IMR-90 (cell line): Measurements from ENCODE around the gene ADGRB3. TPM values are rescaled to one million over a fixed set of nuclear protein-coding genes. Genes with fewer than 3 reads are reported as not detected.

Experiments used
- ATAC-seq: fragments of 200-7000 bp; cut with Tn5 transposase; 2 replicates; pipeline ENCODE4 v1.9.1; 2020; ENCODE audit warnings: low read depth, mild to moderate bottlenecking, moderate library complexity
- BruUV-seq: library from RNA; stranded (reverse); fragments of 400-500 nt; replicated peaks from 2 replicates; lab custom pipeline; 2021; lab: Mats Ljungman, UMichigan
- CTCF ChIA-PET: fragments of 300-600 bp; formaldehyde crosslinking; extraction: SDS; loops from one replicate; lab custom pipeline; 2021; ENCODE audit warnings: antibody characterized with exemption; lab: Yijun Ruan, JAX
- POLR2A ChIA-PET: fragments of 300-600 bp; sonication (Branson Sonifier 250); formaldehyde crosslinking; loops from one replicate; lab custom pipeline; 2022; ENCODE audit warnings: antibody characterized with exemption; ENCODE audit not compliant: unreplicated experiment; lab: Charles Lee
- DNase-seq: peaks from one replicate; pipeline ENCODE4 v3.0.0; 2013
- H2AFZ ChIP-seq: replicated peaks from 2 replicates; pipeline ENCODE3; 2013; ENCODE audit warnings: low read length, mild to moderate bottlenecking; ENCODE audit not compliant: poor library complexity
- H2AK5ac ChIP-seq: 2 replicates; pipeline ENCODE4 v1.6.1; 2013; ENCODE audit warnings: low read depth, low read length, inconsistent platforms
- H2AK9ac ChIP-seq: replicated peaks from 2 replicates; pipeline ENCODE3; 2013; ENCODE audit warnings: mild to moderate bottlenecking, low read depth, low read length, moderate library complexity; ENCODE audit not compliant: poor library complexity
- H2BK120ac ChIP-seq: 2 replicates; pipeline ENCODE4 v1.6.1; 2013; ENCODE audit warnings: low read depth, low read length, inconsistent platforms
- H2BK15ac ChIP-seq: 3 replicates; pipeline ENCODE4 v1.6.1; 2013; ENCODE audit warnings: low read depth, low read length, inconsistent platforms
- H2BK20ac ChIP-seq: 2 replicates; pipeline ENCODE4 v1.6.1; 2013; ENCODE audit warnings: low read depth, mild to moderate bottlenecking, inconsistent platforms, low read length, moderate library complexity
- H2BK5ac ChIP-seq: 2 replicates; pipeline ENCODE4 v1.6.1; 2013; ENCODE audit warnings: mild to moderate bottlenecking, low read depth, low read length, inconsistent platforms; ENCODE audit not compliant: poor library complexity, severe bottlenecking
- H3K14ac ChIP-seq: replicated peaks from 2 replicates; pipeline ENCODE4 v1.6.1; 2013; ENCODE audit warnings: low read depth, low read length, inconsistent platforms
- H3K18ac ChIP-seq: 2 replicates; pipeline ENCODE4 v1.6.1; 2013; ENCODE audit warnings: low read depth, low read length, control low read depth
- H3K23ac ChIP-seq: 2 replicates; pipeline ENCODE4 v1.6.1; 2013; ENCODE audit warnings: low read depth, low read length, inconsistent platforms
- H3K27ac ChIP-seq: 2 replicates; pipeline ENCODE4 v1.5.1; 2013; ENCODE audit warnings: mild to moderate bottlenecking, control low read depth, low read length; ENCODE audit not compliant: insufficient read depth
- H3K27me3 ChIP-seq: 2 replicates; pipeline ENCODE4 v1.6.1; 2013; ENCODE audit warnings: low read length; ENCODE audit not compliant: control insufficient read depth, insufficient read depth
- H3K36me3 ChIP-seq: 2 replicates; pipeline ENCODE4 v1.6.1; 2013; ENCODE audit warnings: low read length, mixed read lengths; ENCODE audit not compliant: control insufficient read depth, insufficient read depth
- H3K4ac ChIP-seq: 2 replicates; pipeline ENCODE4 v1.6.1; 2013; ENCODE audit warnings: low read depth, low read length, inconsistent platforms
- H3K4me1 ChIP-seq: 2 replicates; pipeline ENCODE4 v1.6.1; 2013; ENCODE audit warnings: low read length, mixed read lengths; ENCODE audit not compliant: control insufficient read depth, insufficient read depth
- H3K4me2 ChIP-seq: 2 replicates; pipeline ENCODE4 v1.6.1; 2013; ENCODE audit warnings: low read depth, mild to moderate bottlenecking, control low read depth, low read length, moderate library complexity
- H3K4me3 ChIP-seq: 2 replicates; pipeline ENCODE4 v1.5.1; 2013; ENCODE audit warnings: low read depth, mild to moderate bottlenecking, control low read depth, low read length, moderate library complexity; ENCODE audit not compliant: insufficient read depth
- H3K56ac ChIP-seq: 2 replicates; pipeline ENCODE4 v1.6.1; 2013; ENCODE audit warnings: low read length, inconsistent platforms; ENCODE audit not compliant: insufficient read depth; ENCODE audit errors: extremely low read depth
- H3K79me1 ChIP-seq, 2 experiments: 2 replicates each; pipeline ENCODE4 v1.6.1; 2013; ENCODE audit warnings: low read length in 2 of 2, inconsistent platforms in 1 of 2, low read depth in 1 of 2
- H3K9ac ChIP-seq: 2 replicates; pipeline ENCODE4 v1.6.1; 2013; ENCODE audit warnings: low read depth, low read length, control low read depth
- H3K9me1 ChIP-seq: 2 replicates; pipeline ENCODE4 v1.6.1; 2013; ENCODE audit warnings: low read length, inconsistent platforms; ENCODE audit not compliant: insufficient read depth
- H3K9me3 ChIP-seq: 2 replicates; pipeline ENCODE4 v1.6.1; 2013; ENCODE audit warnings: low read length; ENCODE audit not compliant: control insufficient read depth, insufficient read depth
- H4K20me1 ChIP-seq: 2 replicates; pipeline ENCODE4 v1.6.1; 2013; ENCODE audit warnings: low read length, inconsistent platforms; ENCODE audit not compliant: insufficient read depth
- H4K5ac ChIP-seq: 2 replicates; pipeline ENCODE4 v1.6.1; 2013; ENCODE audit warnings: mild to moderate bottlenecking, low read depth, low read length, control low read depth
- H4K8ac ChIP-seq, 2 experiments: 2 replicates each; pipeline ENCODE4 v1.6.1; 2013; ENCODE audit warnings: low read depth in 2 of 2, low read length in 2 of 2, control low read depth in 1 of 2, inconsistent platforms in 1 of 2
- H4K91ac ChIP-seq: 2 replicates; pipeline ENCODE4 v1.6.1; 2013; ENCODE audit warnings: low read depth, low read length, inconsistent platforms; ENCODE audit not compliant: insufficient read depth
- BHLHE40 ChIP-seq: fragments of 150-350 bp; IDR thresholded peaks from 2 replicates; pipeline ENCODE4 v1.6.1; 2016; ENCODE audit warnings: mild to moderate bottlenecking, low read depth, low read length
- CEBPB ChIP-seq: IDR thresholded peaks from 2 replicates; pipeline ENCODE4 v1.6.1; 2012; ENCODE audit warnings: low read depth, low read length, improper control_type of control experiment
- CHD1 ChIP-seq: IDR thresholded peaks from 2 replicates; pipeline ENCODE4 v1.6.1; 2012; ENCODE audit warnings: low read depth, low read length, improper control_type of control experiment
- ELK1 ChIP-seq: fragments of 150-350 bp; IDR thresholded peaks from 2 replicates; pipeline ENCODE4 v1.6.1; 2016; ENCODE audit warnings: low read depth, mild to moderate bottlenecking, low read length, moderate library complexity, borderline replicate concordance
- FOS ChIP-seq: fragments of 150-350 bp; IDR thresholded peaks from 2 replicates; pipeline ENCODE4 v1.6.1; 2016; ENCODE audit warnings: low read depth, low read length
- MAFK ChIP-seq: IDR thresholded peaks from 2 replicates; pipeline ENCODE4 v1.6.1; 2012; ENCODE audit warnings: low read depth, low read length, improper control_type of control experiment
- MAZ ChIP-seq: IDR thresholded peaks from 2 replicates; pipeline ENCODE4 v1.6.1; 2012; ENCODE audit warnings: low read depth, mild to moderate bottlenecking, low read length, improper control_type of control experiment, moderate library complexity, borderline replicate concordance
- MXI1 ChIP-seq: IDR thresholded peaks from 2 replicates; pipeline ENCODE4 v1.6.1; 2012; ENCODE audit warnings: low read depth, mild to moderate bottlenecking, low read length, moderate library complexity, borderline replicate concordance
- NFE2L2 ChIP-seq: fragments of 150-350 bp; IDR thresholded peaks from 2 replicates; pipeline ENCODE4 v1.6.1; 2016; ENCODE audit warnings: low read depth, mild to moderate bottlenecking, low read length
- POLR2A ChIP-seq: IDR thresholded peaks from 2 replicates; pipeline ENCODE4 v1.6.1; 2012; ENCODE audit warnings: mild to moderate bottlenecking, low read depth, low read length
- RAD21 ChIP-seq: IDR thresholded peaks from 2 replicates; pipeline ENCODE4 v1.6.1; 2012; ENCODE audit warnings: low read length, improper control_type of control experiment
- RCOR1 ChIP-seq: IDR thresholded peaks from 2 replicates; pipeline ENCODE4 v1.6.1; 2012; ENCODE audit warnings: mild to moderate bottlenecking, low read length, improper control_type of control experiment; ENCODE audit not compliant: insufficient replicate concordance
- RFX5 ChIP-seq: IDR thresholded peaks from 2 replicates; pipeline ENCODE4 v1.8.0; 2012; ENCODE audit warnings: low read depth, mild to moderate bottlenecking, low read length, moderate library complexity
- SMC3 ChIP-seq: fragments of 150-350 bp; IDR thresholded peaks from 2 replicates; pipeline ENCODE4 v1.6.1; 2016; ENCODE audit warnings: low read depth, mild to moderate bottlenecking, antibody characterized with exemption, low read length, moderate library complexity
- WGBS, 2 experiments: methylation state at CpG; one replicate each; pipeline versions ENCODE4 v1.1.5 to v1.1.7; 2013; ENCODE audit warnings: missing lambda C conversion rate in 2 of 2; ENCODE audit not compliant: insufficient read length in 1 of 2; ENCODE audit errors: extremely low coverage in 2 of 2; 5-methylcytosine and 5-hydroxymethylcytosine counted together
- dilution Hi-C: fragments of 300-500 bp; cut with HindIII; formaldehyde crosslinking; loops from one replicate; pipeline ENCODE4 v1.14.3; 2018; ENCODE audit warnings: low sequenced_read_pairs; ENCODE audit not compliant: unreplicated experiment
- in situ Hi-C: fragments of 300-500 bp; cut with MboI; formaldehyde crosslinking; loops from 3 replicates; pipeline ENCODE4 v1.14.3; 2019; ENCODE audit warnings: low sequenced_read_pairs, inconsistent platforms, mixed read lengths
- intact Hi-C: fragments of 100-400 bp; cut with micrococcal nuclease; formaldehyde crosslinking; loops from 2 replicates; pipeline ENCODE4 v1.10.0; 2022
- polyA plus RNA-seq, 3 experiments: library from polyadenylated mRNA; depleted of rRNA; stranded (reverse); fragments of >200 nt; gene quantifications; 2 replicates each; pipeline ENCODE4 v1.2.3, GENCODE V29; 2012; ENCODE audit warnings: low replicate concordance in 1 of 3
- total RNA-seq: library from RNA; depleted of rRNA; stranded (reverse); fragments of >200 nt; gene quantifications from 2 replicates; pipeline ENCODE4 v1.2.3, GENCODE V29; 2012
- TF ChIP-seq, protein P1 (sequence below): fragments of 150-350 bp; IDR thresholded peaks from 2 replicates; pipeline ENCODE4 v1.6.1; 2017; ENCODE audit warnings: mild to moderate bottlenecking, antibody characterized with exemption, low read length, low read depth
- TF ChIP-seq, protein P2 (sequence below): conservative IDR thresholded peaks from 2 replicates; pipeline ENCODE4 v1.5.1; 2012; ENCODE audit warnings: mild to moderate bottlenecking, low read depth, low read length, improper control_type of control experiment

Gene ADGRB3
- total and polyA plus RNA-seq, 2 of the 4 experiments (the other 2 are of a cell fraction) = not detected

DNA sequence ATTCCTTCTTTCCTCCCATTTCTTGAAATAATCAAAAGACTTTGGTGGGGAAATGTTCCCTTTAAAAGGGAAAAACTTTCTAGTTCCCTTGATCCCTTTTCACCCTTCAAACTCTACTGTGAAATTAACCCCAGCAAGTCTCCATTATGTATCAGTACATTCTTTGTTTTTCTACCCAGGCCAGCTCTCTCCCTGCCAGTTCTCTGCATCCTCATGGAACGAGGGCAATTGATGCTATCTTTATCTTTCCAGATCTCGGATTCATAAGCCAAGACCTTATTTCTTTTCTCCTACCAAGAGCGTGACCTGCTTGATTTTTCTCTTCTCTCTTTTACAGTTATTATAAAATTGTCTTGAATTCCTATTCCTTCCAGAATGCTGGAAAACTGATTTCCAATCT, 75.8 kb downstream of the ADGRB3 start:
- Histone ChIP-seq H3K23ac (no peak overlapping the region), H3K4me1 (no peaks in the 10 kb centered on the region), H3K4ac (no peak overlapping the region), H4K20me1 (no peaks in the 10 kb centered on the region), H3K9ac (no peak overlapping the region), H2AFZ (no peak overlapping the region), H3K9me1 (no peaks in the 10 kb centered on the region), H3K4me3 (no peak overlapping the region), H3K79me1 (no peaks in the 10 kb centered on the region), H2BK5ac (no peak overlapping the region), H3K9me3 (no peaks in the 10 kb centered on the region), H4K91ac (no peak overlapping the region), H4K8ac (no peak overlapping the region), H3K14ac (no peak overlapping the region), H2AK9ac (no peak overlapping the region), H2BK20ac (no peak overlapping the region), H3K56ac (no peak overlapping the region), H4K5ac (no peak overlapping the region), H3K36me3 (no peaks in the 10 kb centered on the region), H2BK120ac (no peak overlapping the region), H2BK15ac (no peak overlapping the region), H3K4me2 (no peak overlapping the region), H2AK5ac (no peak overlapping the region), H3K27ac (no peak overlapping the region), H3K18ac (no peak overlapping the region), H3K27me3 (no peaks in the 10 kb centered on the region)
- BruUV-seq = no TSS peak
- no peak for DNase-seq
- in situ Hi-C loops = no loop called here
- no peak for TF ChIP-seq RAD21
- no peak for TF ChIP-seq NFE2L2
- no peak for TF ChIP-seq MAFK
- no peak for TF ChIP-seq BHLHE40
- TF ChIP-seq, protein P1, sequence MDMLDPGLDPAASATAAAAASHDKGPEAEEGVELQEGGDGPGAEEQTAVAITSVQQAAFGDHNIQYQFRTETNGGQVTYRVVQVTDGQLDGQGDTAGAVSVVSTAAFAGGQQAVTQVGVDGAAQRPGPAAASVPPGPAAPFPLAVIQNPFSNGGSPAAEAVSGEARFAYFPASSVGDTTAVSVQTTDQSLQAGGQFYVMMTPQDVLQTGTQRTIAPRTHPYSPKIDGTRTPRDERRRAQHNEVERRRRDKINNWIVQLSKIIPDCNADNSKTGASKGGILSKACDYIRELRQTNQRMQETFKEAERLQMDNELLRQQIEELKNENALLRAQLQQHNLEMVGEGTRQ = no peak
- TF ChIP-seq RFX5 = no peak
- TF ChIP-seq POLR2A = no peak
- no peak for TF ChIP-seq CHD1
- TF ChIP-seq ELK1 = no peak
- no peak for TF ChIP-seq SMC3
- TF ChIP-seq, protein P2, sequence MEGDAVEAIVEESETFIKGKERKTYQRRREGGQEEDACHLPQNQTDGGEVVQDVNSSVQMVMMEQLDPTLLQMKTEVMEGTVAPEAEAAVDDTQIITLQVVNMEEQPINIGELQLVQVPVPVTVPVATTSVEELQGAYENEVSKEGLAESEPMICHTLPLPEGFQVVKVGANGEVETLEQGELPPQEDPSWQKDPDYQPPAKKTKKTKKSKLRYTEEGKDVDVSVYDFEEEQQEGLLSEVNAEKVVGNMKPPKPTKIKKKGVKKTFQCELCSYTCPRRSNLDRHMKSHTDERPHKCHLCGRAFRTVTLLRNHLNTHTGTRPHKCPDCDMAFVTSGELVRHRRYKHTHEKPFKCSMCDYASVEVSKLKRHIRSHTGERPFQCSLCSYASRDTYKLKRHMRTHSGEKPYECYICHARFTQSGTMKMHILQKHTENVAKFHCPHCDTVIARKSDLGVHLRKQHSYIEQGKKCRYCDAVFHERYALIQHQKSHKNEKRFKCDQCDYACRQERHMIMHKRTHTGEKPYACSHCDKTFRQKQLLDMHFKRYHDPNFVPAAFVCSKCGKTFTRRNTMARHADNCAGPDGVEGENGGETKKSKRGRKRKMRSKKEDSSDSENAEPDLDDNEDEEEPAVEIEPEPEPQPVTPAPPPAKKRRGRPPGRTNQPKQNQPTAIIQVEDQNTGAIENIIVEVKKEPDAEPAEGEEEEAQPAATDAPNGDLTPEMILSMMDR = no peak
- TF ChIP-seq CEBPB = no peak
- no peak for TF ChIP-seq FOS
- TF ChIP-seq MXI1 = no peak
- no peak for TF ChIP-seq RCOR1
- no peak for TF ChIP-seq MAZ
- ChIA-PET POLR2A (no interaction called here), CTCF (no interaction called here)
- intact Hi-C loops = no loop called here
- WGBS, 2 experiments = 27% methylated on average over 2 of the region's 3 CpGs; no CpG with 5 or more reads in 1 of the 2 experiments
- no peak for ATAC-seq
- dilution Hi-C loops = no loop called here
